Measurements from ENCODE around the gene MRS2.

- TF ChIP-seq POLR2A (IDR thresholded peaks at IDR 0.05) (no peak), CTCF (IDR thresholded peaks at IDR 0.05) (no peak), EP300 (IDR thresholded peaks at IDR 0.05) (no peak)
These were observed 44.4 kb upstream of the MRS2 start for GRCh38 chr6:24358219-24358821.
